K562 (cell line): ENCODE measurements around the gene ITPR1. TPM values are rescaled to one million over a fixed set of nuclear protein-coding genes. Genes with fewer than 3 reads are reported as not detected.

Source experiments
- ARNT ChIP-seq, 2 experiments: fragments of 450-650 bp; IDR thresholded peaks; 2 replicates each; pipeline ENCODE4 v1.6.1; 2016; ENCODE audit warnings: mild to moderate bottlenecking in 1 of 2
- BCOR ChIP-seq: fragments of 450-650 bp; IDR thresholded peaks from 2 replicates; pipeline ENCODE4 v1.6.1; 2016
- CAMTA2 ChIP-seq: fragments of 250-450 bp; sonication (Bioruptor Pico); conservative IDR thresholded peaks from 2 replicates; pipeline ENCODE4 v1.5.1; 2022
- ELF4 ChIP-seq: fragments of 450-650 bp; formaldehyde crosslinking; IDR thresholded peaks from 2 replicates; pipeline ENCODE4 v1.4.0; 2022; ENCODE audit warnings: missing genetic modification characterization
- FOXJ2 ChIP-seq: fragments of 200-800 bp; sonication (Bioruptor generic); IDR thresholded peaks from 2 replicates; pipeline ENCODE4 v1.6.1; 2016; ENCODE audit warnings: missing genetic modification characterization, missing compliant biosample characterization
- HDAC1 ChIP-seq, 2 experiments: fragments of 450-650 bp; IDR thresholded peaks; 2 replicates each; pipeline ENCODE4 v1.6.1; 2016 to 2017; ENCODE audit warnings: inconsistent platforms in 1 of 2, mild to moderate bottlenecking in 1 of 2, moderate library complexity in 1 of 2
- HEY1 ChIP-seq: fragments of 250-450 bp; sonication (Bioruptor Pico); IDR thresholded peaks from 2 replicates; pipeline ENCODE4 v1.5.0; 2020; ENCODE audit warnings: mild to moderate bottlenecking, moderate library complexity, borderline replicate concordance
- HIVEP1 ChIP-seq: fragments of 250-450 bp; sonication (Bioruptor Pico); IDR thresholded peaks from 2 replicates; pipeline ENCODE4 v1.4.0; 2020; ENCODE audit warnings: mild to moderate bottlenecking
- KHSRP ChIP-seq: fragments of 450-650 bp; IDR thresholded peaks from 2 replicates; pipeline ENCODE4 v1.6.1; 2017
- MAZ ChIP-seq, 2 experiments: fragments of 450-650 bp in 1 of 2; sonication (generic) in 1 of 2; formaldehyde crosslinking; IDR thresholded peaks in 1 of 2; conservative IDR thresholded peaks in 1 of 2; 2 replicates each; pipeline versions ENCODE4 v1.4.0 to v1.5.0; 2020; ENCODE audit warnings: mild to moderate bottlenecking in 1 of 2, missing genetic modification reagents in 1 of 2
- MTA2 ChIP-seq: fragments of 450-650 bp; IDR thresholded peaks from 2 replicates; pipeline ENCODE4 v1.6.1; 2016; ENCODE audit warnings: low read depth
- NCOA4 ChIP-seq: fragments of 450-650 bp; IDR thresholded peaks from 2 replicates; pipeline ENCODE4 v1.6.1; 2018; ENCODE audit warnings: mild to moderate bottlenecking; ENCODE audit not compliant: partially characterized antibody
- NR3C1 ChIP-seq: sonication (generic); formaldehyde crosslinking; IDR thresholded peaks from 2 replicates; pipeline ENCODE4 v1.8.1; 2022; ENCODE audit warnings: missing genetic modification reagents
- POLR2AphosphoS5 ChIP-seq: IDR thresholded peaks from 2 replicates; pipeline ENCODE4 v1.6.1; 2011; ENCODE audit warnings: mild to moderate bottlenecking, low read depth, low read length, moderate library complexity; ENCODE audit not compliant: control insufficient read depth, insufficient read depth
- RBBP5 ChIP-seq: fragments of 200-600 bp; sonication (generic); IDR thresholded peaks from 2 replicates; pipeline ENCODE4 v1.6.1; 2012; ENCODE audit warnings: borderline replicate concordance, mild to moderate bottlenecking, low read length, control low read depth, inconsistent platforms; ENCODE audit not compliant: insufficient read depth, poor library complexity, severe bottlenecking
- RBM25 ChIP-seq: fragments of 200-400 bp; formaldehyde crosslinking; IDR thresholded peaks from 2 replicates; pipeline ENCODE4 v1.6.1; 2018; ENCODE audit warnings: low read length, low read depth, moderate library complexity; ENCODE audit not compliant: severe bottlenecking
- RNF2 ChIP-seq: sonication (generic); IDR thresholded peaks from 2 replicates; pipeline ENCODE4 v1.6.1; 2016
- TBL1XR1 ChIP-seq, 2 experiments: IDR thresholded peaks; 2 replicates each; pipeline ENCODE4 v1.6.1; 2012; ENCODE audit warnings: improper control_type of control experiment in 2 of 2, low read length in 2 of 2, mild to moderate bottlenecking in 1 of 2
- THRAP3 ChIP-seq: fragments of 450-650 bp; IDR thresholded peaks from 2 replicates; pipeline ENCODE4 v1.6.1; 2016; ENCODE audit warnings: mild to moderate bottlenecking, inconsistent platforms, borderline replicate concordance
- TOE1 ChIP-seq, 2 experiments: fragments of 450-650 bp in 1 of 2; sonication (generic) in 1 of 2; formaldehyde crosslinking in 1 of 2; IDR thresholded peaks; 2 replicates each; pipeline versions ENCODE4 v1.7.1 to v1.8.0; 2016 to 2022; ENCODE audit warnings: borderline replicate concordance in 2 of 2, mild to moderate bottlenecking in 2 of 2, antibody characterized with exemption in 1 of 2, inconsistent platforms in 1 of 2, low read depth in 1 of 2, missing genetic modification reagents in 1 of 2, moderate library complexity in 1 of 2
- ZNF12 ChIP-seq: sonication (generic); formaldehyde crosslinking; IDR thresholded peaks from 2 replicates; pipeline ENCODE4 v1.4.0; 2020; ENCODE audit warnings: mild to moderate bottlenecking, missing genetic modification reagents
- ZNF217 ChIP-seq: sonication (generic); formaldehyde crosslinking; IDR thresholded peaks from 2 replicates; pipeline ENCODE4 v1.8.0; 2022; ENCODE audit warnings: mild to moderate bottlenecking, missing genetic modification reagents
- ZNF766 ChIP-seq: fragments of 200-800 bp; sonication (Bioruptor generic); conservative IDR thresholded peaks from 2 replicates; pipeline ENCODE4 v1.6.1; 2016; ENCODE audit warnings: missing genetic modification characterization, missing compliant biosample characterization
- ZNF780A ChIP-seq: fragments of 250-450 bp; sonication (Bioruptor Pico); IDR thresholded peaks from 2 replicates; pipeline ENCODE4 v1.5.0; 2021; ENCODE audit warnings: mild to moderate bottlenecking
- ZNF830 ChIP-seq: fragments of 250-450 bp; sonication (Bioruptor Pico); IDR thresholded peaks from 2 replicates; pipeline ENCODE4 v1.5.0; 2021; ENCODE audit warnings: mild to moderate bottlenecking
- polyA plus RNA-seq, 8 experiments: library from polyadenylated mRNA; depleted of rRNA in 4 of 8; stranded (reverse) in 5 of 8; unstranded in 3 of 8; fragments of >200 nt; fragmentation: Nextera tagmentation in 2 of 8; fragmentation: Illumina TruSeq in 1 of 8; extraction: Ambion mirVana in 2 of 8; extraction: Trizol in 1 of 8; gene quantifications; 2 replicates each; pipeline versions ENCODE4 v1.2.1 to v1.2.3, GENCODE V29; 2011 to 2014; ENCODE audit warnings: inconsistent platforms in 1 of 8, missing spikeins in 1 of 8
- total RNA-seq, 7 experiments: library from RNA; depleted of rRNA in 6 of 7; stranded (reverse); fragments of >200 nt in 6 of 7; fragmentation: Illumina TruSeq in 2 of 7; extraction: Trizol in 2 of 7; gene quantifications; 2 replicates each; pipeline versions ENCODE4 v1.2.1 to v1.2.3, GENCODE V29; 2011 to 2021; ENCODE audit warnings: low replicate concordance in 1 of 7
- TF ChIP-seq, protein P1 (sequence below): fragments of 450-650 bp; IDR thresholded peaks from 2 replicates; pipeline ENCODE4 v1.7.1; 2018; ENCODE audit warnings: mild to moderate bottlenecking, low read depth; ENCODE audit not compliant: partially characterized antibody
- TF ChIP-seq, protein P2 (sequence below): IDR thresholded peaks from 2 replicates; pipeline ENCODE4 v1.6.1; 2016; ENCODE audit warnings: missing genetic modification characterization, missing compliant biosample characterization

The ITPR1 gene
- total and polyA plus RNA-seq, 9 of the 15 experiments (the other 6 are each of a cell fraction or from before 2014, with no cell fraction given) = 22.4 to 40.0 (median 27.4) TPM

DNA sequence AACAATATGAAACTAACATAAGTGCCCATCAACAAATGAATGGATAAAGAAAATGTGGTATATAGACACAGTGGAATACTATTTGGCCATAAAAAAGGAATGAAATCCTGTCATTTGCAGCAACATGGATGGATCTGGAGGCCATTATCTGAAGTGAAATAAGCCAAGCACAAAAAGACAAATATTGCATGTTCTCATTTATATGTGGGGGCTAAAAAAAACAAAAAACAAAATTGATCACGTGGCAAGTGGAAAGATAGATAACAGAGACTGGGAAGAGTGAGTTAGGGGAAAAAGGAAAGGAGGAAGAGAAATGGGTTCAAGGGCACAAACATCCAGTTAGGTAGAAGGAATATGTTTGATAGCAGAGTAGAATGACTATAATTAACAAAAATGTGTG is 330.2 kb downstream of the ITPR1 start (continued):
- TF ChIP-seq HEY1 (no peak), NR3C1 (CRISPR knock-in tag) (no peak), TOE1 (IDR thresholded peaks at IDR 0.05; ENCODE audit: borderline replicate concordance) (peak; percentile 40; the same call in 1 of the 2 replicates), TOE1 (CRISPR knock-in tag; IDR thresholded peaks at IDR 0.05; ENCODE audit: borderline replicate concordance, low read depth) (no peak), MTA2 (no peak), BCOR (peak; percentile 71), NCOA4 (peak; percentile 15), THRAP3 (0 out of 2 replicates have a peak, but pooled peaks have one; percentile 15), ZNF766 (CRISPR knock-in tag) (no peak), CAMTA2 (CRISPR knock-in tag) (no peak), HDAC1 (IDR thresholded peaks at IDR 0.05) (peak; percentile 26 to 57; a peak in 1 of 4 replicates), HIVEP1 (CRISPR knock-in tag) (no peak), POLR2AphosphoS5 (no peak), FOXJ2 (tag) (no peak), TBL1XR1 (IDR thresholded peaks at IDR 0.05; ENCODE audit: low read length in 2 of 2) (no peak), KHSRP (0 out of 2 replicates have a peak, but pooled peaks have one; percentile 12), RNF2 (no peak), ZNF780A (CRISPR knock-in tag) (no peak), ZNF217 (no peak), MAZ (CRISPR knock-in tag; conservative IDR thresholded peaks at IDR 0.05 in 1 of 2, IDR thresholded peaks at IDR 0.05 in 1 of 2) (no peak), ZNF830 (CRISPR knock-in tag) (no peak), ELF4 (CRISPR knock-in tag) (no peak), ARNT (IDR thresholded peaks at IDR 0.05) (peak in 1 of 2 experiments; percentile 17; a peak in 1 of 4 replicates), RBM25 (peak; percentile 45), ZNF12 (CRISPR knock-in tag) (no peak), RBBP5 (no peak)
- TF ChIP-seq, protein P1, sequence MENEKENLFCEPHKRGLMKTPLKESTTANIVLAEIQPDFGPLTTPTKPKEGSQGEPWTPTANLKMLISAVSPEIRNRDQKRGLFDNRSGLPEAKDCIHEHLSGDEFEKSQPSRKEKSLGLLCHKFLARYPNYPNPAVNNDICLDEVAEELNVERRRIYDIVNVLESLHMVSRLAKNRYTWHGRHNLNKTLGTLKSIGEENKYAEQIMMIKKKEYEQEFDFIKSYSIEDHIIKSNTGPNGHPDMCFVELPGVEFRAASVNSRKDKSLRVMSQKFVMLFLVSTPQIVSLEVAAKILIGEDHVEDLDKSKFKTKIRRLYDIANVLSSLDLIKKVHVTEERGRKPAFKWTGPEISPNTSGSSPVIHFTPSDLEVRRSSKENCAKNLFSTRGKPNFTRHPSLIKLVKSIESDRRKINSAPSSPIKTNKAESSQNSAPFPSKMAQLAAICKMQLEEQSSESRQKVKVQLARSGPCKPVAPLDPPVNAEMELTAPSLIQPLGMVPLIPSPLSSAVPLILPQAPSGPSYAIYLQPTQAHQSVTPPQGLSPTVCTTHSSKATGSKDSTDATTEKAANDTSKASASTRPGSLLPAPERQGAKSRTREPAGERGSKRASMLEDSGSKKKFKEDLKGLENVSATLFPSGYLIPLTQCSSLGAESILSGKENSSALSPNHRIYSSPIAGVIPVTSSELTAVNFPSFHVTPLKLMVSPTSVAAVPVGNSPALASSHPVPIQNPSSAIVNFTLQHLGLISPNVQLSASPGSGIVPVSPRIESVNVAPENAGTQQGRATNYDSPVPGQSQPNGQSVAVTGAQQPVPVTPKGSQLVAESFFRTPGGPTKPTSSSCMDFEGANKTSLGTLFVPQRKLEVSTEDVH = no peak
- TF ChIP-seq, protein P2, sequence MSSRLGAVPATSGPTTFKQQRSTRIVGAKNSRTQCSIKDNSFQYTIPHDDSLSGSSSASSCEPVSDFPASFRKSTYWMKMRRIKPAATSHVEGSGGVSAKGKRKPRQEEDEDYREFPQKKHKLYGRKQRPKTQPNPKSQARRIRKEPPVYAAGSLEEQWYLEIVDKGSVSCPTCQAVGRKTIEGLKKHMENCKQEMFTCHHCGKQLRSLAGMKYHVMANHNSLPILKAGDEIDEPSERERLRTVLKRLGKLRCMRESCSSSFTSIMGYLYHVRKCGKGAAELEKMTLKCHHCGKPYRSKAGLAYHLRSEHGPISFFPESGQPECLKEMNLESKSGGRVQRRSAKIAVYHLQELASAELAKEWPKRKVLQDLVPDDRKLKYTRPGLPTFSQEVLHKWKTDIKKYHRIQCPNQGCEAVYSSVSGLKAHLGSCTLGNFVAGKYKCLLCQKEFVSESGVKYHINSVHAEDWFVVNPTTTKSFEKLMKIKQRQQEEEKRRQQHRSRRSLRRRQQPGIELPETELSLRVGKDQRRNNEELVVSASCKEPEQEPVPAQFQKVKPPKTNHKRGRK (tag) = peak; percentile 83
